Spleen (tissue), 11 donors: ENCODE measurements around the gene SPECC1. TPM values are rescaled to one million over a fixed set of nuclear protein-coding genes. Genes with fewer than 3 reads are reported as not detected.
"Not testable (repeated sequence)": the region's sequence is repeated elsewhere in the genome, so short reads cannot be mapped to it uniquely, and the experiment has no call there.

Experiments used
- DNase-seq: peaks from one replicate; pipeline ENCODE4 v3.0.0-alpha.2; 2020
- H3K27ac ChIP-seq, 8 donors: fragments of 200-600 bp; sonication (generic) in 7 of 8; 1 replicate in 4 of 8; 2 replicates in 4 of 8; pipeline versions ENCODE4 v1.5.0 to v1.8.0; 2016 to 2021; ENCODE audit warnings: inconsistent platforms in 4 of 8, mild to moderate bottlenecking in 4 of 8, moderate library complexity in 1 of 8
- H3K27me3 ChIP-seq, 7 donors: fragments of 200-600 bp; sonication (generic) in 6 of 7; replicated peaks in 1 of 7; 1 replicate in 4 of 7; 2 replicates in 3 of 7; pipeline versions ENCODE4 v1.5.0 to v1.8.0; 2016 to 2021; ENCODE audit warnings: inconsistent platforms in 3 of 7, mild to moderate bottlenecking in 1 of 7
- H3K36me3 ChIP-seq, 6 donors: fragments of 200-600 bp; sonication (generic) in 5 of 6; 1 replicate in 4 of 6; 2 replicates in 2 of 6; pipeline versions ENCODE4 v1.5.0 to v1.8.0; 2016 to 2021; ENCODE audit warnings: inconsistent platforms in 2 of 6
- H3K4me1 ChIP-seq, 6 donors: fragments of 200-600 bp; sonication (generic) in 5 of 6; 1 replicate in 3 of 6; 2 replicates in 3 of 6; pipeline versions ENCODE4 v1.5.0 to v1.8.0; 2016 to 2021; ENCODE audit warnings: inconsistent platforms in 3 of 6
- H3K4me3 ChIP-seq, 8 donors: fragments of 200-600 bp; sonication (generic) in 7 of 8; 1 replicate in 4 of 8; 2 replicates in 4 of 8; pipeline versions ENCODE4 v1.5.0 to v1.8.0; 2016 to 2021; ENCODE audit warnings: inconsistent platforms in 4 of 8, mild to moderate bottlenecking in 4 of 8, moderate library complexity in 2 of 8
- H3K9me3 ChIP-seq, 8 donors: fragments of 200-600 bp; sonication (generic) in 7 of 8; 1 replicate in 4 of 8; 2 replicates in 4 of 8; pipeline versions ENCODE4 v1.5.0 to v1.8.0; 2016 to 2021; ENCODE audit warnings: inconsistent platforms in 4 of 8
- POLR2A ChIP-seq, 3 donors: fragments of 450-650 bp; IDR thresholded peaks; one replicate each; pipeline ENCODE4 v1.5.1; 2017; ENCODE audit warnings: antibody characterized with exemption in 3 of 3, mild to moderate bottlenecking in 1 of 3
- POLR2AphosphoS5 ChIP-seq, 3 donors: sonication (generic); formaldehyde crosslinking; IDR thresholded peaks; one replicate each; pipeline ENCODE4 v1.5.1; 2017; ENCODE audit warnings: antibody characterized with exemption in 3 of 3
- WGBS, 5 donors: extraction: QIAGEN DNeasy Blood & Tissue Kit in 3 of 5; methylation state at CpG; one replicate each; pipeline versions ENCODE4 v1.1.5 to v1.1.7; 2013 to 2018; 5-methylcytosine and 5-hydroxymethylcytosine counted together
- intact Hi-C: fragments of 100-400 bp; cut with DNase I; formaldehyde crosslinking; loops from one replicate; pipeline ENCODE4 v1.15.0; 2023; ENCODE audit warnings: low total_unique reads
- polyA plus RNA-seq, 3 donors: library from polyadenylated mRNA; stranded (reverse); fragments of 200-250 nt; gene quantifications; one replicate each; pipeline ENCODE4 v1.2.1, GENCODE V29; 2013
- total RNA-seq, 7 donors: library from RNA; depleted of rRNA in 3 of 7; stranded (reverse); fragments of >200 nt in 3 of 7; fragmentation: NEBNext Ultra II Directional in 4 of 7; extraction: Animal tissue kit (Norgen Biotek cat#: 25700) in 4 of 7; gene quantifications; one replicate each; pipeline versions ENCODE4 v1.1.0 to v1.2.1, GENCODE V29; 2016 to 2021
- TF ChIP-seq, protein P1 (sequence below), 11 experiments: fragments of 200-600 bp in 7 of 11; fragments of 450-650 bp in 4 of 11; sonication (generic) in 4 of 11; IDR thresholded peaks in 8 of 11; conservative IDR thresholded peaks in 3 of 11; 1 replicate in 7 of 11; 2 replicates in 4 of 11; pipeline versions ENCODE4 v1.4.0 to v1.8.0; 2016 to 2021; ENCODE audit warnings: antibody characterized with exemption in 11 of 11, inconsistent platforms in 4 of 11, mild to moderate bottlenecking in 1 of 11
- donor health status: healthy with polysubstance abuse.
- donor health status: DM: no; HTN: no; CAD: no; lungs with moderate emphysema.
- donor health status: DM: no; HTN: no; CAD: no.
- donor health status: Bipolar disorder and iron deficiency.
- donor health status: healthy.
- donor health status: DM: no; HTN: no; CAD: no.
- donor health status: DM: yes; HTN: yes; CAD: no.

SPECC1 gene
- total and polyA plus RNA-seq, 10 donors: 7.4 to 129 (median 84.8) TPM

DNA sequence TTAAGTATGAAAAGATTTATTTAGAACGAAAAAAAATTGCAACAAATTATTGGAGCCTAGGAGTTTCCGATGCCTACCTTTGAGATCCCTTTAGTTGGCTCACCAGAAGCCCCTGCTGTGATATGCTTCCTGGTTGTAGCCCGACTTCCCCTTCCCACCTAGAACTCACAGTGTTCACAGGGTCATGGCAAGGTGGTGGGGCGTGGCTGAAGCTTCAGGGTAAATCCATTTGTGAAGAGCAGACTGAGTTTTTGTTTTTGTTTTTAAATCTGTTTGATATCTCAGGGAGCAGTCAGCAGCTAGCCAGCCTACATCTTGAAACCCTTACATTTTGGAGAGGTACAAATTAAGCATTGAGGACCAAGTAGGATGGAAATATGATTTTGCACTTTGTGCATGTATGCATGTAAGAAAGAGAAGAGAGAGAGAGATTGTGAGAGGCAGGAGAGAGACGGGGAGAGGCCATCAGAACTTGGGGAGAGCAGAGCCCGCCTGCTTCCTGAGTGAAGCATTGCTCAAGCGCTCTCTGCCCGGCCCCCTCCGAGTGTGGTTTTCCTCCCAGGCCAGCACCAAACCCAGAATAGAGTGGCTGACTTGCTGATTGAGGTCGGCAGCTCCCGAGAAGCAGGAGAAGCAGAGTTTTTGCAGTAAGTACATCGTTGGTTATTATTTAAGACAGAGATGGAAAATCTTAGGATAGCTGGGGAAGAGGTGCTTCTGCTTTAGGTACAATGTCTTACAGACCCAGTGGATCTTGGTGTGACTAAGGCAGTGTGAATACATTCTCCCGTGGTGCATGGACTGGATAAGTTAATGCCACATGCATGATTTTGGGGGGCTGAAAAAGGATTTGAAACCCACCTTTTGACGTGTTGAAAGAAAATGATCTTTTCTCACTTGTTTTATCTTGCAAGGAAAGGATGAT is 64.2 kb downstream of the SPECC1 start:
- Histone ChIP-seq H3K4me3 (peak overlapping the region in 6 of 8 donors; percentile 11 to 60 (median 19)), H3K36me3 (no peaks in the 10 kb centered on the region), H3K4me1 (peaks cover 0 to 50% (median 24%) of the 10 kb centered on the region in 6 donors), H3K27ac (peak overlapping the region; percentile 9 to 78 (median 48)), H3K9me3 (no peaks in the 10 kb centered on the region), H3K27me3 (no peaks in the 10 kb centered on the region)
- 9 to 18% (median 10%) methylated on average over 14 of the region's 14 CpGs for WGBS, 5 donors
- intact Hi-C loops: no loop called here
- DNase-seq: peak; percentile 83
- TF ChIP-seq POLR2A (IDR thresholded peaks at IDR 0.05) (no peak), POLR2AphosphoS5 (IDR thresholded peaks at IDR 0.05) (peak in 2 of 3 donors; percentile 13 to 44)

GRCh38 chr17:20074001-20074400 is 64.8 kb downstream of the SPECC1 start:
- H3K36me3 ChIP-seq: no peaks in the 10 kb centered on the region
- intact Hi-C loops: no loop called here
- H3K27me3 ChIP-seq: no peaks in the 10 kb centered on the region
- H3K9me3 ChIP-seq: no peaks in the 10 kb centered on the region
- 19 to 30% (median 24%) methylated on average over 7 of the region's 7 CpGs for WGBS, 5 donors
- H3K4me3 ChIP-seq: peak overlapping the region in 6 of 8 donors; percentile 11 to 60 (median 19)
- no peak for DNase-seq
- H3K4me1 ChIP-seq: peaks cover 0 to 50% (median 24%) of the 10 kb centered on the region in 6 donors
- peak overlapping the region in 5 of 8 donors; percentile 43 to 78 (median 68) for H3K27ac ChIP-seq
- TF ChIP-seq, protein P1, sequence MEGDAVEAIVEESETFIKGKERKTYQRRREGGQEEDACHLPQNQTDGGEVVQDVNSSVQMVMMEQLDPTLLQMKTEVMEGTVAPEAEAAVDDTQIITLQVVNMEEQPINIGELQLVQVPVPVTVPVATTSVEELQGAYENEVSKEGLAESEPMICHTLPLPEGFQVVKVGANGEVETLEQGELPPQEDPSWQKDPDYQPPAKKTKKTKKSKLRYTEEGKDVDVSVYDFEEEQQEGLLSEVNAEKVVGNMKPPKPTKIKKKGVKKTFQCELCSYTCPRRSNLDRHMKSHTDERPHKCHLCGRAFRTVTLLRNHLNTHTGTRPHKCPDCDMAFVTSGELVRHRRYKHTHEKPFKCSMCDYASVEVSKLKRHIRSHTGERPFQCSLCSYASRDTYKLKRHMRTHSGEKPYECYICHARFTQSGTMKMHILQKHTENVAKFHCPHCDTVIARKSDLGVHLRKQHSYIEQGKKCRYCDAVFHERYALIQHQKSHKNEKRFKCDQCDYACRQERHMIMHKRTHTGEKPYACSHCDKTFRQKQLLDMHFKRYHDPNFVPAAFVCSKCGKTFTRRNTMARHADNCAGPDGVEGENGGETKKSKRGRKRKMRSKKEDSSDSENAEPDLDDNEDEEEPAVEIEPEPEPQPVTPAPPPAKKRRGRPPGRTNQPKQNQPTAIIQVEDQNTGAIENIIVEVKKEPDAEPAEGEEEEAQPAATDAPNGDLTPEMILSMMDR (IDR thresholded peaks at IDR 0.05 in 8 of 11, conservative IDR thresholded peaks at IDR 0.05 in 3 of 11): no peak
- TF ChIP-seq POLR2A (IDR thresholded peaks at IDR 0.05) (no peak), POLR2AphosphoS5 (IDR thresholded peaks at IDR 0.05) (no peak)

DNA sequence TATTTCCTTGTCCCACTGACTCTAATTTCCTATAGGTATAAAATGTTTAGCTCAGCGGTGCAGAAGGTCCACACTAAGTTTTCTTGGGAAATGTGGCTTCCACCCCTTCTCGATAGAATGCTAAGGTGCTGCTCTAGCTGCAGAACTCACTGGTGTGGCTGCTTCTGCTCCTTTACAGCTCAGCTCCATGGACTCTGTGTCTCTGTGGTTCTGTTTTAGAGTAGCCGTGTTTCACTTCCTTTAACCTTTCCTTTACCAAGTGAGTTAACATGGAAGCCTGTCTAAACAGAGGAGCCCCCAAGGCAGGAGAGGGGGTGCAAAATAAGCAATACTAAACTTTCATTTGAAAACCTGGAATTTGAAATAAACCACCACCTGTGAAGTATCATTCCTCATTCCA is 65.3 kb downstream of the SPECC1 start:
- Histone ChIP-seq H3K27me3 (no peaks in the 10 kb centered on the region), H3K27ac (peak overlapping the region in 4 of 8 donors; percentile 45 to 78 (median 68)), H3K4me3 (peak overlapping the region in 4 of 8 donors; percentile 15 to 60 (median 22)), H3K36me3 (no peaks in the 10 kb centered on the region), H3K9me3 (no peaks in the 10 kb centered on the region), H3K4me1 (peaks cover 0 to 50% (median 24%) of the 10 kb centered on the region in 6 donors)
- DNase-seq: no peak
- intact Hi-C loops: no loop called here
- no peak for TF ChIP-seq POLR2AphosphoS5 (IDR thresholded peaks at IDR 0.05)
- TF ChIP-seq POLR2A (IDR thresholded peaks at IDR 0.05): no peak
- TF ChIP-seq, protein P1 (IDR thresholded peaks at IDR 0.05 in 8 of 11, conservative IDR thresholded peaks at IDR 0.05 in 3 of 11): no peak
- WGBS, 5 donors: 28 to 35% (median 32%) methylated on average over 3 of the region's 3 CpGs

DNA sequence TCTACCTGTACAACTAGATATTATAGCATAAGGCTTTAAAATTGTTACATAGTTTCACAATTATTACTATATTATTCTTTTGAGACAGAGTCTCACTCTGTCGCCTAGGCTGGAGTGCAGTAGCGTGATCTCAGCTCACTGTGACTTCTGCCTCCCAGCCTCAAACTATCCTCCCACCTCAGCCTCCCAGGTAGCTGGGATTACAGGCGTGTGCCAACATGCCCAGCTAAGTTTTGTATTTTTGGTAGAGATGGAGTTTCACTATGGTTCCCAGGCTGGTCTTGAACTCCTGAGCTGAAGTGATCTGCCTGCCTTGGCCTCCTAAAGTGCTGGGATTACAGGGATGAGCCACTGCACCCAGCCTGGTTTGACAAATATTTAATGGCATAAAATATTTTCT is 67.0 kb downstream of the SPECC1 start:
- H3K4me3 ChIP-seq, H3K27ac ChIP-seq, DNase-seq, H3K27me3 ChIP-seq, intact Hi-C loops, H3K36me3 ChIP-seq, H3K9me3 ChIP-seq: not testable (repeated sequence)
- WGBS, 5 donors: 87 to 96% (median 90%) methylated on average over 3 of the region's 3 CpGs
- H3K4me1 ChIP-seq: peaks cover 0 to 50% (median 24%) of the 10 kb centered on the region in 6 donors
